Cardiac fibroblast (primary cell): Measurements from ENCODE around the gene MREG.

Source experiments
- DNase-seq, 2 donors: peaks; one replicate each; pipeline versions ENCODE4 v3.0.0 to v3.0.0-alpha.2; 2010; ENCODE audit warnings: low read depth in 2 of 2
- H3K4me3 ChIP-seq, 2 donors: replicated peaks in 1 of 2; 1 replicate in 1 of 2; 2 replicates in 1 of 2; pipeline ENCODE4 v1.5.1; 2011; ENCODE audit warnings: low read depth in 2 of 2, low read length in 2 of 2, mild to moderate bottlenecking in 2 of 2, moderate library complexity in 1 of 2
- TF ChIP-seq, protein P1 (sequence below): IDR thresholded peaks from one replicate; pipeline ENCODE4 v1.5.1; 2011; ENCODE audit warnings: low read depth, mild to moderate bottlenecking, low read length, inconsistent platforms

MREG gene

DNA sequence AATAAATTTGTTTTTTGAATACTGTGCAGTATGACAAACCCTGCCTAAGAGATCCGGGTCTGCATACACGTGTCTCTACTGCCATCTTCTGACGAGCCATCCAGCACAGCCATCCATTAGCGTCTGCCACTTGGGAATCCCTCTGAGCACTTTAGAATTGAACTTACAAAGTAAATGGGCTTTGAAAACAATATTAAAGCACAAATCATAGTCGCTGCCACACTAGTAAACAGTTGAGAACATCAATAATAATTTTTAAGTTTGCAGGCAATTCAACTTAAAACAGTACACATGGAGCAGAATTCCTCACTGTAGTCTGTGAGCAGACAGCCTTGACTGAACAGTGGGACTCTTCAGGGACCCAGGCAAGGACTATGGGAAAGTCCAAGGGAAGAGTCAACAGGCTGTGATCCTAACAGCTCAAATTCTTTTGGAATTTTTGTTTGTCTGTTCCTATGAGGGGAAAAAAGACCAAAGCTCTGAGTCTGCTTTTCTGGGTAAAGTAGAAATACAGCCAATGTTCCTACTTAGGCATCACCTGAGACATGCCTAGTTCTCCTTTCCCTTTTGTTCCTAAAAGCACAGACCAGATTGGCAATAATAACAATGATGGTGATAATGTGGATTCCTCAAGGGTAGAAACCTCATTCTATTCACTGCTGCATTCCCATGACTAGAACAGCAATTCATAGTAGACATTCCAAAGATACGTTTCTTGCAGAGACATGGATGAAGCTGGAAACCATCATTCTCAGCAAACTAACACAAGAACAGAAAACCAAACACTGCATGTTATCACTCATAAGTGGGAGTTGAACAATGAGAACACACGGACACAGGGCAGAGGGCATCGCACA lies 92.9 kb downstream of the MREG start:
- DNase-seq: peak; percentile 92 to 94
- TF ChIP-seq, protein P1, sequence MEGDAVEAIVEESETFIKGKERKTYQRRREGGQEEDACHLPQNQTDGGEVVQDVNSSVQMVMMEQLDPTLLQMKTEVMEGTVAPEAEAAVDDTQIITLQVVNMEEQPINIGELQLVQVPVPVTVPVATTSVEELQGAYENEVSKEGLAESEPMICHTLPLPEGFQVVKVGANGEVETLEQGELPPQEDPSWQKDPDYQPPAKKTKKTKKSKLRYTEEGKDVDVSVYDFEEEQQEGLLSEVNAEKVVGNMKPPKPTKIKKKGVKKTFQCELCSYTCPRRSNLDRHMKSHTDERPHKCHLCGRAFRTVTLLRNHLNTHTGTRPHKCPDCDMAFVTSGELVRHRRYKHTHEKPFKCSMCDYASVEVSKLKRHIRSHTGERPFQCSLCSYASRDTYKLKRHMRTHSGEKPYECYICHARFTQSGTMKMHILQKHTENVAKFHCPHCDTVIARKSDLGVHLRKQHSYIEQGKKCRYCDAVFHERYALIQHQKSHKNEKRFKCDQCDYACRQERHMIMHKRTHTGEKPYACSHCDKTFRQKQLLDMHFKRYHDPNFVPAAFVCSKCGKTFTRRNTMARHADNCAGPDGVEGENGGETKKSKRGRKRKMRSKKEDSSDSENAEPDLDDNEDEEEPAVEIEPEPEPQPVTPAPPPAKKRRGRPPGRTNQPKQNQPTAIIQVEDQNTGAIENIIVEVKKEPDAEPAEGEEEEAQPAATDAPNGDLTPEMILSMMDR: peak; percentile 82
- no peak overlapping the region for H3K4me3 ChIP-seq

- TF ChIP-seq, protein P1: no peak
- no peak overlapping the region for H3K4me3 ChIP-seq
- no peak for DNase-seq
Observed at GRCh38 chr2:215919624-215920243, 93.6 kb downstream of the MREG start.

- H3K4me3 ChIP-seq: no peak overlapping the region
- TF ChIP-seq, protein P1: no peak
- no peak for DNase-seq
Observed at GRCh38 chr2:215918901-215919599, 94.3 kb downstream of the MREG start.

DNA sequence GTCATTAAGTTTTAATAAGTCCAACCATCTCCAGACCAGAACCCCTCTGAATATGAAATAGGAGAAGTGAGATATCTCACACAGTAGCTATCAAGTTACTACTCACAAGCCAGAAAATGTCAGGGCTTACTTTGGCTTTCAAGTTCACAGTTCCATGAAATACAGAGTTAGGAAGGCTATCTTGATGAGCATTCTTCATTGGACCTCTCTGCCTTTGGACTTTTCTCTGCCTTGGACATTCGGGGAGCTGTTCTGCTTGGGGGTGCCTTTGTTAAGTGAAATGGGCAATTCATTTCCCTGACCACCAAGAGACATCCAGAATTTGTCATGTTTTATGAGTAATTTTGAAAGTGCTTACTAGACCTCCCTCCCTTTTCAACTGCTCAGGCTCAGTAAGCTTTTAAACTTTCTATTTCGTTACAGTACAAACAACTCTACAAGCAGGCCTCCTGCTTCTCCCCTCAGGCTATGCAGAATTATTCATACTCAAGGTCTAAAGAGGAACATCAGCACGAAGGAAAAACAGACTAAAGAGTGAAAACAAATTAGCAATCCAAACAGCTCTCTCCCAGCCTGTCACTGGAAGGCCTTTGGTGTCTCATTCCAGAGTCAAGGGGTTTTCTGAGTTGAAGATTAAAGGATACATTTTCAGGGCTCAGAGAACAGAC lies 95.3 kb downstream of the MREG start:
- TF ChIP-seq, protein P1: no peak
- H3K4me3 ChIP-seq: no peak overlapping the region
- DNase-seq: peak; percentile 49

- TF ChIP-seq, protein P1: no peak
- no peak overlapping the region for H3K4me3 ChIP-seq
- no peak for DNase-seq
Observed at GRCh38 chr2:215915441-215915840, 97.9 kb downstream of the MREG start.

DNA sequence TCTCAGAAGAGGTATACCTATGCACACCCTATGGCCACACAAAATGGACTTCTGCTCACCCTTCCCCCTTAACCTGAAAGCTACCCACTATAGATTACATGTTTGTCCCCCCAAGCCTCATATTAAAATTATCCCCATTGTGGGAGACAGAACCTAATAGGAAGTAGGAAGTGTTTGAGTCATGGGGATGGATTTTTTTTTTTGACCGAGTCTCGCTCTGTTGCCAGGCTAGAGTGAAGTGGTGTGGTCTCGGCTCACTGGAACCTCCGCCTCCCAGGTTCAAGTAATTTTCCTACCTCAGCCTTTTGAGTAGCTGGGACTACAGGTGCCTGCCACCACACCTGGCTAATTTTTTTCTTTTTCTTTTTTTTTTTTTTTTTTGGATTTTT lies 98.6 kb downstream of the MREG start:
- TF ChIP-seq, protein P1: no peak
- no peak for DNase-seq
- no peak overlapping the region for H3K4me3 ChIP-seq
